Muscle of back (tissue), 13 donors: ENCODE results near the gene PEMT. TPM values are rescaled to one million over a fixed set of nuclear protein-coding genes. Genes with fewer than 3 reads are reported as not detected.
A peak's percentile ranks its signal among the peaks of the same experiment; 100 is the strongest.
"Not testable (repeated sequence)": the region's sequence is repeated elsewhere in the genome, so short reads cannot be mapped to it uniquely, and the experiment has no call there.

Experiments used
- DNase-seq, 3 donors: peaks; one replicate each; pipeline versions ENCODE4 v3.0.0 to v3.0.0-alpha.2; 2013
- long read RNA-seq, 9 donors: transcript quantifications; one replicate each; lab custom pipeline, GENCODE V29; 2026
- polyA plus RNA-seq, 10 donors: library from polyadenylated mRNA; unstranded; fragments of 120-200 nt; gene quantifications; one replicate each; pipeline ENCODE4 v1.2.1, GENCODE V29; 2013; ENCODE audit not compliant: insufficient read length in 10 of 10

PEMT gene, protein sequence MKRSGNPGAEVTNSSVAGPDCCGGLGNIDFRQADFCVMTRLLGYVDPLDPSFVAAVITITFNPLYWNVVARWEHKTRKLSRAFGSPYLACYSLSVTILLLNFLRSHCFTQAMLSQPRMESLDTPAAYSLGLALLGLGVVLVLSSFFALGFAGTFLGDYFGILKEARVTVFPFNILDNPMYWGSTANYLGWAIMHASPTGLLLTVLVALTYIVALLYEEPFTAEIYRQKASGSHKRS
- 10 to 100 TPM; 17.6 to 24.8 (median 22.5) TPM for polyA plus RNA-seq
- long read RNA-seq, donor 1, transcript PEMT-201 (7 exons, 1,013 nt) = major isoform, 8 of 11 reads
- long read RNA-seq, donor 1, partial matches to known transcripts = 0 of 11 reads
- long read RNA-seq, donor 1, other reads (novel, unspliced or antisense) = 0 of 11 reads
- long read RNA-seq, donor 2, transcript PEMT-201 (7 exons, 1,013 nt) = major isoform, 8 of 10 reads
- long read RNA-seq, donor 2, partial matches to known transcripts = 0 of 10 reads
- long read RNA-seq, donor 2, other reads (novel, unspliced or antisense) = 0 of 10 reads
- long read RNA-seq, donor 3 = 0 reads
- long read RNA-seq, donor 4, transcript PEMT-201 (7 exons, 1,013 nt) = major isoform, 11 of 12 reads
- long read RNA-seq, donor 4, partial matches to known transcripts = 0 of 12 reads
- long read RNA-seq, donor 4, other reads (novel, unspliced or antisense) = 0 of 12 reads
- long read RNA-seq, donor 5, transcript PEMT-201 (7 exons, 1,013 nt) = major isoform, 17 of 22 reads
- long read RNA-seq, donor 5, partial matches to known transcripts = 0 of 22 reads
- long read RNA-seq, donor 5, other reads (novel, unspliced or antisense) = 0 of 22 reads
- long read RNA-seq, donor 6, transcript PEMT-201 (7 exons, 1,013 nt) = major isoform, 14 of 20 reads
- long read RNA-seq, donor 6, partial matches to known transcripts = 0 of 20 reads
- long read RNA-seq, donor 6, other reads (novel, unspliced or antisense) = 5 of 20 reads
- long read RNA-seq, donor 7, partial matches to known transcripts = 0 of 5 reads
- long read RNA-seq, donor 7, other reads (novel, unspliced or antisense) = 0 of 5 reads
- long read RNA-seq, donor 8, transcript PEMT-201 (7 exons, 1,013 nt) = major isoform, 7 of 8 reads
- long read RNA-seq, donor 8, partial matches to known transcripts = 0 of 8 reads
- long read RNA-seq, donor 8, other reads (novel, unspliced or antisense) = 0 of 8 reads
- long read RNA-seq, donor 9, partial matches to known transcripts = 0 of 2 reads
- long read RNA-seq, donor 9, other reads (novel, unspliced or antisense) = 0 of 2 reads

DNA sequence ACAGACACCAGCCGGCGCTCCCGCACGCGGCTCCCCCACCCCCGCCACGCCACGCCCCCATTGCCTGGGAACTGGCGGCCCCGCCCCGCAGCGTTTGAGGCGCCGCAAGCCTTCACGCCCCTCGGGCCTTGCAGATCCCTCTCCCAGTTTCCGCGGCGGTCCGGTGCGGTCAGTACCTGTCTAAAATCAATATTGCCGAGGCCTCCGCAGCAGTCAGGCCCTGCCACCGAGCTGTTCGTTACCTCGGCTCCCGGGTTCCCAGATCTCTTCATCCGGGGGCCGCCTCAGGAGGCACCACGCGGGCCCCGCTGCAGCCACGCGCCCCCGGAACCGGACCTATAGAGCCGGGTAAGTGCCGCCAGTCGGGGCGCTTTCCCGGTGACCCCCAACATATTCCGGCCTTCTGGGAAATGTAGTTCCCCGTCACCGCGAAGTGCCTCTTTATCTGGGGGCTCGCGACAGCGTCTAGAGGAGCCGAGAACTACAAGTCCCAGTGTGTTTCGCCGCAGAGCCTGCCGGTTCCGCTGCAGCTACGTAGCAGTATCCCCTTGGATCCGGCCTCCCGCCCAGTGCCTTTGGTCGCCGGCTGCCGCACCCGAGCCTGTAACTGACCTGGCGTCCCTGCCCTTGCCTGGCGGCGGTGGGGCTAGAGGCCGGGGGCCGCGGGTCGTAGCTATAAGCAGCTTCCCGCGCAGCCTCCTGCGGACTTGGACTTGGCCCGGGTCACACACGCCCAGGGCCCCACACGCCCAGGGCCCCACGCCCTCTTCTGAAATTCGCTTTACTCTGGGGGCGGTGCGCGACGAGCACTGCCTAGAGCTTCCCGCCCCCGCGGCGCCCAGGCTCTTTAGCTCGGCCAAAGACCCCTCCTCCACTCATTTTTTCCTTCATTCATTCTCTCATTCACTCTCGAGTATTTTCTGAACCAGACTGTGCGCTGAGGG lies at the start of gene PEMT:
Gene PEMT, minus strand, starts transcription at position 354 of the 944 bp plus-strand sequence. Its CDS starts 82 bp downstream, at position 272.
- peak; percentile 98 to 99 (median 99) for DNase-seq

DNA sequence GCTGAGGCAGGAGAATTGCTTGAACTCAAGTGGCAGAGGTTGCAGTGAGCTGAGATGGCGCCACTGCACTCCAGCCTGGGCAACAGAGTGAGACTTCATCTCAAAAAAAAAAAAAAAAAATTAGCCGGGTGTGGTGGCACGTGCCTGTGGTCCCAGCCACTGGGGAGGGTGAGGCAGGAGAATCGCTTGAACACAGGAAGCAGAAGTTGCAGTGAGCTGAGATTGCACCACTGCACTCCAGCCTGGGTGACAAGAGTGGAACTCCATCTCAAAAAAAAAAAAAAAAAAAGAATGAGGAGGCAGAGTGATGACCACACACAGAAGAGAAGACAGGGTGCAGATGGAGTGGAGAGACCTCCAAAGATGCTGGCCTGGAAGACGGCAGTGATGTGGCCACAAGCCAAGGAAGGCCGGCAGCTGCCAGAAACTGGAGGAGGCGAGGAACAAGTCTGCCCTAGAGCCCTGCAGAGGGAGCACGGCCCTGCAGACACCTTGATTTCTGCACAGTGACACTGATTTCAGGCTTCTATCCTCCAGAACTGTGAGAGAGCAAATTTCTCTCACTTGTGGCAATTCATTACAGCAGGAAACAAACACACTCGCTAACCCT lies 48.3 kb upstream of the PEMT start:
- peak in 1 of 3 donors; percentile 52 for DNase-seq

DNA sequence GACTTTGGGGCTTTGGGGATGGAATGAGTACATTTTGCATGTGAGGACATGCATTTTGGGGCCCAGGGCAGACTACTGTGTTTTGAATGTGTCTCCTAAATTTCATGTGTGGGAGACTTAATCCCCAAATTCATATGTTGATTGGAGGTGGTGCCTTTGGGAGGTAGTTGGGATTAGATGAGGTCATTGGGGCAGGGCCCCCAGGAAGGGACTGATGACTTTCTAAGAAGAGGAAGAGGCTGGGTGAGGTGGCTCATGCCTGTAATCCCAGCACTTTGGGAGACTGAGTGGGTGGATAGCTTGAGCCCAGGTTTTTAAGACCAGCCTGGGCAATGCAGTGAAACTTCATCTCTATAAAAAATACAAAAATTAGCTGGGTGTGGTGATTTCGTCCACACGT lies 47.0 kb upstream of the PEMT start:
- no peak for DNase-seq

- peak in 2 of 3 donors; percentile 67 to 76 for DNase-seq
Measured at GRCh38 chr17:17636272-17636885, 44.9 kb upstream of the PEMT start.

DNA sequence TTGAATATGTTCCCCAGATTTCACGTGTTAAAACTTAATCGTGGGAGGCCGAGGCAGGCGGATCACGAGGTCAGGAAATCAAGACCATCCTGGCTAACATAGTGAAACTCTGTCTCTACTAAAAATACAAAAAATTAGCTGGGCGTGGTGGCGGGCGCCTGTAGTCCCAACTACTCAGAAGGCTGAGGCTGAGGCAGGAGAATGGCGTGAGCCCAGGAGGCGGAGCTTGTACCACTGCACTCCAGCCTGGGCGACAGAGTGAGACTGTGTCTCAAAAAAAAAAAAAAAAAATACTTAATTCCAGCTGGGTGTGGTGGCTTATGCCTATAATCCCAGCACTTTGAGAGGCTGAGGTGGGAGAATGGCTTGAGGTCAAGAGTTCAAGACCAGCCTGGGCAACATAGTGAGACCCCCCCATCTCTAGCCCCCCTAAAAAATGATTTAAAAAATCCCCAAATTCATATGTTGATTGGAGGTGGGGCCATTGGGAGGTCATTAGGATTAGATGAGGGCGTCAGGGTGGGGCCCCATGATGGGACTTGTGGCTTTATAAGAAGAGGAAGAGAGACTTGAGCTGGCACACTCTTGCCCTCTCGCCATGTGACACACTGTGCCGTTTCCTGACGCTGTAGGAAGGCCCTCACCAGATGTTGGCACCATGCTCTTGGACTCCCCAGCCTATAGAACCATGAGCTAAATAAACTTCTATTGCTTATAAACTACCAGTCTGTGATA lies 44.2 kb upstream of the PEMT start:
- DNase-seq = not testable (repeated sequence)

- no peak for DNase-seq
Measured at GRCh38 chr17:17635126-17635525, 43.6 kb upstream of the PEMT start.

- DNase-seq = no peak
Measured at GRCh38 chr17:17633310-17633709, 41.8 kb upstream of the PEMT start.

- not testable (repeated sequence) for DNase-seq
Measured at GRCh38 chr17:17632690-17633089, 41.2 kb upstream of the PEMT start.

- no peak for DNase-seq
Measured at GRCh38 chr17:17628388-17629008, 37.0 kb upstream of the PEMT start.

DNA sequence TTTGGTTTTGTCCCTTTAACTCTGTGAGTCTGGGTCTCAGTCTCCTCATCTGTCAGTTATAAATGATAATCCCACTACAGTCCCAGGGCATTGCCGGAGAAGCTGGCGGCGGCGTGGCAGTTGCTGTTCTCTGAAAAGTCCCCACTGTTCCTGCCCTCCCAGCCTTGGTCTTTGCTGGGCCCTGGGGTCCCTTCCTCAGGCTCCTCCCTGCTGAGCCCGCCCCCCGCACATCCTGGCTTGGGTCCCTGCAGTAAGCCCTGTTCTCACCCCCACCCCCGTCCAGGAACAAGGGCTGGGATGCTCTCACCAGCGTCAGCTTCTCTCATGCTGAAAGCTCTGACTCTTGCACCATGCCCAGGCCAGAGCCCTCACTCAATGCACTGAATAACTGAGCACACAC lies 35.3 kb upstream of the PEMT start:
- no peak for DNase-seq

DNA sequence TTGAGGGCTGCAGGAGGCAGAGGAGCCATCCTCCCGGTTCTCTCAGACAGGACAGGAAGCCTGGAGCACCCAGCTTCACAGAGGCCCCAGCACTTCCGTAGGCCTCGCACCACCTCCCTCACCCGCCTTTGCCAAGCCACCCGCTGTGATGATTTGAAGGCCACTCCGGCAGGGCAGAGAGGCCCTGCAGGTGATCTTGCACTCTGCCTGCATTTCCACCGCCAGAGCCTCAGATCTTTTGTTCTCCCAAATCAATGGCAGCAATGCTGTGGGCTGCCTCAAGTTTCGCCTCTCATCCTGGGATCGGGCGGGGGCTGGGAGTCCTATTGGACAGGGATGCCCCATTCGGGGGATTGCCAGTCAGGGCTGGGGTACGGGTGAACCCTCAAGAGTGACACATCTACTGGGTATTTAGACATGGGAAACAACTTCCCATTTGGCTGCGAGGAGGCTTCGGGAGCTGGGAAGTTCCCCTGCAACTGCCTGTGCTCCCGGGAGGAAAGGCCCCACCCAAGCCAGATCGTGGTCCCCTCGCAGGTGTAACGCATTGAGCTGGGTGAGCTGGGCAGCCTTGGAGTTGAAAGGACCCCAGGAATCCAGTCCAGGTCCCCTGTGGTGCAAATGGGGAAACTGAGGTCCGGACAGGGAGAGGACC lies 34.8 kb upstream of the PEMT start:
- no peak for DNase-seq

DNA sequence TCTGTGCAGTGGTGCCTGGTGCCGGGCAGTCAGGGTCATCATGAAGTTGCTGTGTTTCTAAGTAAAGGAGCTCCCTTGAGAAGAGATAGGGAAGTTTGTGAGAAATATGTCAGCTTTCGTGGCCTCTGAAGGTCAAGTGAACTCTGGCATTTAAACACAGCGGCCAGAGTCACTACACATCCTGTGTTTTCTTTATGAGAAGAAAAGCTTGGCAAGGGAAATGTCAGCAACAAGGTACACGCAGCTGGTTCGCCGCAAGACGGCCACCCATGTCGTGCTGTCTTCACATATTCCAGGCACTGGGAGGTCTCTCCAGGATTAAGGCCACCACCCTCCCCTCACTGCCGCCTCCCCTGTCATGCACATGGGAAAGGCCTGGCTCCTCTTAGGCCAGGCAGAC lies 33.2 kb upstream of the PEMT start:
- no peak for DNase-seq

- no peak for DNase-seq
Measured at GRCh38 chr17:17623904-17624303, 32.4 kb upstream of the PEMT start.

DNA sequence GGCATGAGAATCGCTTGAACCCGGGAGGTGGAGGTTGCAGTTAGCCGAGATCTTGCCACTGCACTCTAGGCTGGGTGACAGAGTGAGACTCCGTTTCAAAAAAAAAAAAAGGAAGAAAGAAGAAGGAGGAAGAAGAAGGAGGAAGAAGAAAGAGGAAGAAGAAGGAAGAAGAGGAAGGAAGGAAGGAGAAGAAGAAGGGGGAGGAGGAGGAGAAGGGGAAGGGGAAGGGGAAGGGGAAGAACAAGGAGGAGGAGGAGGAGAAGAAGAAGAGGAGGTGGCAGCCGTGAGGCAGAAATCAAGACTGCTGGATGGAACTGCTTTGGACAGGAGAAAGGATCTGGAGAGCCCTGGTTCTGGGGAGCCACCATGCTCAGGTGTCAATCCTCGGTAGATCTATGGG lies 29.7 kb upstream of the PEMT start:
- no peak for DNase-seq

DNA sequence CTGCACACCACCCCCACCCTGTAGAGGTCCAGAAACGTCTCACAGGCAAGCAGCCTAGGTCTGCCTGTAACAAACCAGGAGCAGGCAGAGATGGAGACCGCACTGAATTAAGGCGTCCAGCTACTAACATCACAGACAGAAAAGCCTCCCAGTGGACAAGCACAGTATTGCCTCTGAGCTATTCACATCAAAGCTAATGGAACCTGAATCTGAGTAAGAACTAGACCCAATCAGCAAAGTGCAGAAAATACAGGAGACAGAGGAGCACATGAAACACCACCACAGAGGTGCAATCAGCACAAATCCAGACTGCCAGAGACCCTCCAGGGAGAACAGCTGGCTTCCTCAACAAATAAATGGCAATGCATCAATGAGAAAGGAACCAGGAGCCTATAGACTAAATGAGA lies 22.2 kb upstream of the PEMT start:
- DNase-seq = peak; percentile 57 to 78 (median 68)

DNA sequence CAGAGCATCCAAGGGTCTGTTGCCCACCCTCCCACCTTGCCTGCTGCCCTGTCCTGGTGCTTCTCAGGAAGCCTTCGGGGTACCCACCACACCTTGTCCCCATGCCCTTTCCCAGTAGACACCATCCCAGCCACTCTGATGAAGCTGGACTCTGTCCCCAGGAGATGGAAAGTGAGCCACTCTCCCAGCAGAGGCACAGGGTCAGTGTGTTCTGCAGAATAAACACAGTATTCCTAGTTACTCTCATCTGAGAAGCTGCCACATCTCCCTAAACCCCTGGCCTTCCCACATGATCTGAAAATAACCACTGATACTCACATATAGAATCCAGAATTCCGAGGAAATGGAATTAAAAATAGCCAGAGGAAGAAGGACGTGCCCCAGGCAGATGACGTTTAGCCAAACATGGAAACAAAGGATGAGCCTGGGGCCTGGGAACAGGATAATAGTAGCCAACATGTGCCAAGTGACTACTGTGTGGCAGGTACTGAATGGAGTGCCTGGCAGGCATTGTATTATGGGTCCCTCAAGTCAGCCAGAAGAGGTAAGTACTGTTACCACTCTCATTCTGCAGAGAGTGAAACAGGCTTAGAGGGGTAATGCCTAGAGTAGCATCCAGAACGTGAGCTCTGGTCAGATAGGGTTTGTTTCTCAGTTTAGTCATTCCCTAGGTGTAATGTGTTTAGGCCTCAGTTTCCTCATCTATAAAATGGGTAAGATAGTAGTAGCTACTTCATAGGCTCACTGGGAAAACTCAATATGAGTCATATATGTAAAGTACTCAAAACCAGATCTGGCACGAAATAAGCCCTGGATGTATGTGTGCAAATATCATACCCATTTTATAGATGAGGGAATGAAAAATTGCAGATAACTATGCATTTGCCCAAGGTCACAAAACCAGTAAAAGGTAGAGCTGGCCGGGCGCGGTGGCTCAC lies 20.8 kb upstream of the PEMT start:
- DNase-seq = peak in 1 of 3 donors; percentile 24

DNA sequence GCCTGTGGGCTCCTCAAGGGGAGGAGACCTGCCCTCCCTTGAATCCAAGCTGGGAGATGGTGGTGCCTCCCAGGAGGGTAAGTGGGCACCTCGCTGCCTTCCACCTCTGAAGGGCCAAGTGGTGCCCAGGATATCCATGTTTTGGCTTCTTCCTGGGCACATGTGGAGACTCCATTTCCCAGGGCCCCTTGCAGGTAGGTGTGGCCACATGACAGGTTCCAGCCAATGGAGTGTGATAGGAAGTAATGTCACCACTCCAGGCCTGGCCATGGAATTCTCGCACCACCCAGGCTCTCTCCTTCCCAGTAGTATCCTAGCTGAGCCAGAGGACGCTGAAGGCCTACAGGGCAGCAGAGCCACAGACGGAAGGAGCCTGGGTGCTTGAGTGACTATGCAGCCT lies 17.6 kb upstream of the PEMT start:
- no peak for DNase-seq
